Keratinocyte (primary cell): ENCODE data around the gene VEGFA. TPM values are rescaled to one million over a fixed set of nuclear protein-coding genes. Genes with fewer than 3 reads are reported as not detected.

Experiments
- DNase-seq: peaks from one replicate; pipeline ENCODE4 v3.0.0-alpha.2; 2011; ENCODE audit warnings: low read depth, missing footprints, low spot score
- FAIRE-seq: peaks from 2 replicates; lab custom pipeline; 2011; peaks lifted over from hg19 to GRCh38; lab: Jason Lieb, UNC
- H2AFZ ChIP-seq: 2 replicates; pipeline ENCODE4 v1.6.0; 2012; ENCODE audit warnings: low read length, control low read depth, inconsistent platforms; ENCODE audit not compliant: control insufficient read depth
- H3K27ac ChIP-seq: 2 replicates; pipeline ENCODE4 v1.5.1; 2011; ENCODE audit warnings: low read length; ENCODE audit not compliant: control insufficient read depth, insufficient read depth
- H3K27me3 ChIP-seq: 3 replicates; pipeline ENCODE4 v1.6.0; 2011; ENCODE audit warnings: low read length; ENCODE audit not compliant: control insufficient read depth, insufficient read depth; ENCODE audit errors: extremely low read depth
- H3K36me3 ChIP-seq, 2 experiments: 2 replicates in 1 of 2; 3 replicates in 1 of 2; pipeline ENCODE4 v1.5.1; 2011; ENCODE audit warnings: low read length in 2 of 2, mild to moderate bottlenecking in 1 of 2; ENCODE audit not compliant: control insufficient read depth in 2 of 2, insufficient read depth in 2 of 2; ENCODE audit errors: extremely low read depth in 1 of 2
- H3K4me1 ChIP-seq: 3 replicates; pipeline ENCODE4 v1.5.1; 2011; ENCODE audit warnings: low read length; ENCODE audit not compliant: control insufficient read depth, insufficient read depth; ENCODE audit errors: extremely low read depth
- H3K4me2 ChIP-seq: 3 replicates; pipeline ENCODE4 v1.6.0; 2011; ENCODE audit warnings: low read depth, low read length; ENCODE audit not compliant: control insufficient read depth, insufficient read depth; ENCODE audit errors: extremely low read depth
- H3K4me3 ChIP-seq, 3 experiments: fragments of 200-600 bp in 1 of 3; sonication (generic) in 1 of 3; 2 replicates in 2 of 3; 3 replicates in 1 of 3; pipeline ENCODE4 v1.5.1; 2011 to 2016; ENCODE audit warnings: low read length in 3 of 3, mild to moderate bottlenecking in 3 of 3, control low read depth in 2 of 3, inconsistent platforms in 1 of 3, low read depth in 1 of 3, mixed read lengths in 1 of 3, mixed run types in 1 of 3, moderate library complexity in 1 of 3; ENCODE audit not compliant: control insufficient read depth in 2 of 3, insufficient read depth in 2 of 3; ENCODE audit errors: extremely low read depth in 1 of 3
- H3K79me2 ChIP-seq: 2 replicates; pipeline ENCODE4 v1.6.0; 2012; ENCODE audit warnings: low read length; ENCODE audit not compliant: control insufficient read depth, insufficient read depth
- H3K9ac ChIP-seq: 3 replicates; pipeline ENCODE4 v1.6.0; 2011; ENCODE audit warnings: low read length; ENCODE audit not compliant: control insufficient read depth, insufficient read depth; ENCODE audit errors: extremely low read depth
- H3K9me1 ChIP-seq: 3 replicates; pipeline ENCODE4 v1.6.0; 2011; ENCODE audit warnings: low read length; ENCODE audit not compliant: control insufficient read depth, insufficient read depth; ENCODE audit errors: extremely low read depth
- H3K9me3 ChIP-seq: 2 replicates; pipeline ENCODE4 v1.5.1; 2012; ENCODE audit warnings: low read depth, low read length; ENCODE audit not compliant: control insufficient read depth
- H4K20me1 ChIP-seq: 3 replicates; pipeline ENCODE4 v1.6.0; 2011; ENCODE audit warnings: low read length; ENCODE audit not compliant: control insufficient read depth, insufficient read depth; ENCODE audit errors: extremely low read depth
- EZH2 ChIP-seq: IDR thresholded peaks from one replicate; pipeline ENCODE4 v1.6.1; 2012; ENCODE audit warnings: inconsistent platforms, mild to moderate bottlenecking, low read length, moderate library complexity
- dilution Hi-C: fragments of 300-500 bp; cut with MboI; formaldehyde crosslinking; loops from one replicate; pipeline ENCODE4 v1.7.0; 2020; ENCODE audit warnings: low sequenced_read_pairs; ENCODE audit not compliant: extremely low pct_ligation_motif_present
- polyA plus RNA-seq, 5 experiments: library from polyadenylated mRNA; depleted of rRNA in 3 of 5; stranded (reverse) in 3 of 5; stranded (forward) in 1 of 5; unstranded in 1 of 5; fragments of >200 nt; gene quantifications; 1 replicate in 1 of 5; 2 replicates in 3 of 5; 3 replicates in 1 of 5; pipeline versions ENCODE4 v1.2.1 to v1.2.3, GENCODE V29; 2011 to 2012; ENCODE audit warnings: missing spikeins in 2 of 5, low read depth in 1 of 5, low replicate concordance in 1 of 5
- TF ChIP-seq, protein P1 (sequence below), 3 experiments: IDR thresholded peaks in 1 of 3; conservative IDR thresholded peaks in 1 of 3; optimal IDR thresholded peaks in 1 of 3; 2 replicates in 2 of 3; 3 replicates in 1 of 3; pipeline versions ENCODE3 to v1.5.1; 2011; ENCODE audit warnings: low read length in 3 of 3, mild to moderate bottlenecking in 3 of 3, moderate library complexity in 2 of 3, control low read depth in 1 of 3, inconsistent platforms in 1 of 3; ENCODE audit not compliant: insufficient read depth in 2 of 3; ENCODE audit errors: extremely low read depth in 1 of 3

The VEGFA gene
- polyA plus RNA-seq, 1 donor (not counting 4 experiments of a cell fraction or from before 2014, with no cell fraction given), result 149 TPM

DNA sequence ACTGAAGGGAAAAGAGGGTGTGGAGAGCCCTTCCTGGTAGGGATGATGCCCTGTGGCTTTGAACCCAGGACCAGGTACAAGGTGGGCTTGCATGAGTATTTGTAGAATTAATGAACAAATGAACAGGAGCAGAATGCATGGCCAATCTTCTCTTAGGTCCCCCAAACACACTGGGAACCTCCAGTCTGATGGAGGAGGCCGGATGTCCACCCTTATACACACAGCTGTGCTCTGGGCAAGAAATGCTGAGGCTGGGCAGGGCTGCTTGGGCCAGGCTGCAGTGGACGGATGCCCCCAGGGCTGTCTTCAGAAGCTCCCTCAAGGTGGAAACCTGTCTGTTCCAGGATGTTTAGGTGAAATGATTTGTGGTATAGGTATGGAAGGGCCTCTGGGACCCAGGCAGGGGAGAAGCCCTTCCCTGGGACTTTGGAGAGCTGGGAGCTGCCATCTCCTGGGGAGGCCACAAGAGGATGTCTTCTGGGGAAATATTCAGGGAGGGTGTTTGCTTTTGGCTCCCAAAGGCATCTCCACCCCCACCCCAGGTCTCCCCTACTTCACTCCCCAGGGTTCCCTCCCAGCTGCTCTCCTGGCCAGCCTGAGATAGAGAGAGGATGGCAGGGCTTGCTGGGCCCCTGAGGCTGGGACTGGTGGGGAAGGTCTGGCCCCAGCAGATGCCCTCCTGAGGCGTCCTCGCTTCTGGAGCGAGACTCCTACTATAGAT, 23.3 kb downstream of the VEGFA start:
- dilution Hi-C loops, result no loop called here

DNA sequence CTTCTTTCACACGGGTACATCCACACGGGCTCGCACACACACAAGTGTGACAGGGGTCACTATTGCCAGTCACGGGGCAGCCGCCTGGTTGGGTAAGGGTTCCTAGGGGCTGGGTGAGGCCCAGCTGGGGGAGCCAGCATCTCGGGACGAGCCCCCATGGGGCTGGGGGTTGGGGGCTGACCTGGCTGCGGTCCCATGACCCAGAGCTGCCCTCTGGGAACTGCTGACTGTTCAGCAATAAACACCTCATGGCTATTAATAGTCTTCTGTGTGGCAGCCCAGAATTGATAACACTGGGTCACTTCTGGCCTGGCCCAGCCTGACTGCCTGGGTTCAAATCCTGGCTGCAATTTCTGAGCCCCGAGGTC, 23.8 kb downstream of the VEGFA start:
- Histone ChIP-seq H3K9ac (no peak overlapping the region), H3K9me1 (no peaks in the 10 kb centered on the region), H3K27me3 (peaks cover 6% of the 10 kb centered on the region), H3K79me2 (no peaks in the 10 kb centered on the region), H3K4me2 (no peak overlapping the region), H4K20me1 (no peaks in the 10 kb centered on the region), H3K4me1 (peaks cover 10% of the 10 kb centered on the region), H3K9me3 (no peaks in the 10 kb centered on the region), H3K4me3 (no peak overlapping the region), H3K27ac (no peak overlapping the region), H3K36me3 (no peaks in the 10 kb centered on the region), H2AFZ (no peak overlapping the region)
- DNase-seq (no peak), FAIRE-seq (no peak)
- TF ChIP-seq, protein P1, sequence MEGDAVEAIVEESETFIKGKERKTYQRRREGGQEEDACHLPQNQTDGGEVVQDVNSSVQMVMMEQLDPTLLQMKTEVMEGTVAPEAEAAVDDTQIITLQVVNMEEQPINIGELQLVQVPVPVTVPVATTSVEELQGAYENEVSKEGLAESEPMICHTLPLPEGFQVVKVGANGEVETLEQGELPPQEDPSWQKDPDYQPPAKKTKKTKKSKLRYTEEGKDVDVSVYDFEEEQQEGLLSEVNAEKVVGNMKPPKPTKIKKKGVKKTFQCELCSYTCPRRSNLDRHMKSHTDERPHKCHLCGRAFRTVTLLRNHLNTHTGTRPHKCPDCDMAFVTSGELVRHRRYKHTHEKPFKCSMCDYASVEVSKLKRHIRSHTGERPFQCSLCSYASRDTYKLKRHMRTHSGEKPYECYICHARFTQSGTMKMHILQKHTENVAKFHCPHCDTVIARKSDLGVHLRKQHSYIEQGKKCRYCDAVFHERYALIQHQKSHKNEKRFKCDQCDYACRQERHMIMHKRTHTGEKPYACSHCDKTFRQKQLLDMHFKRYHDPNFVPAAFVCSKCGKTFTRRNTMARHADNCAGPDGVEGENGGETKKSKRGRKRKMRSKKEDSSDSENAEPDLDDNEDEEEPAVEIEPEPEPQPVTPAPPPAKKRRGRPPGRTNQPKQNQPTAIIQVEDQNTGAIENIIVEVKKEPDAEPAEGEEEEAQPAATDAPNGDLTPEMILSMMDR (optimal IDR thresholded peaks at IDR 0.05 in 1 of 3, IDR thresholded peaks at IDR 0.05 in 1 of 3, conservative IDR thresholded peaks at IDR 0.05 in 1 of 3; ENCODE audit: extremely low read depth in 1 of 3, insufficient read depth in 2 of 3, low read length in 3 of 3), result no peak
- no peak for TF ChIP-seq EZH2
- dilution Hi-C loops, result no loop called here

More for the DNA sequence above, 23.3 kb downstream of the VEGFA start:
- H3K36me3 ChIP-seq, result no peaks in the 10 kb centered on the region
- H3K9me3 ChIP-seq, result no peaks in the 10 kb centered on the region
- no peaks in the 10 kb centered on the region for H3K9me1 ChIP-seq
- H3K27ac ChIP-seq, result no peak overlapping the region
- no peaks in the 10 kb centered on the region for H4K20me1 ChIP-seq
- no peak for TF ChIP-seq EZH2
- TF ChIP-seq, protein P1 (optimal IDR thresholded peaks at IDR 0.05 in 1 of 3, IDR thresholded peaks at IDR 0.05 in 1 of 3, conservative IDR thresholded peaks at IDR 0.05 in 1 of 3; ENCODE audit: extremely low read depth in 1 of 3, insufficient read depth in 2 of 3, low read length in 3 of 3), result no peak
- H2AFZ ChIP-seq, result no peak overlapping the region
- peaks cover 6% of the 10 kb centered on the region for H3K27me3 ChIP-seq
- peaks cover 5% of the 10 kb centered on the region for H3K4me1 ChIP-seq
- H3K4me3 ChIP-seq, result no peak overlapping the region
- no peak overlapping the region for H3K9ac ChIP-seq
- no peak for DNase-seq
- H3K4me2 ChIP-seq, result no peak overlapping the region
- no peak for FAIRE-seq
- H3K79me2 ChIP-seq, result no peaks in the 10 kb centered on the region
